ENCODE results near the gene MCF2L2.
"Not testable (repeated sequence)": the region's sequence is repeated elsewhere in the genome, so short reads cannot be mapped to it uniquely, and the experiment has no call there.

The MCF2L2 gene

DNA sequence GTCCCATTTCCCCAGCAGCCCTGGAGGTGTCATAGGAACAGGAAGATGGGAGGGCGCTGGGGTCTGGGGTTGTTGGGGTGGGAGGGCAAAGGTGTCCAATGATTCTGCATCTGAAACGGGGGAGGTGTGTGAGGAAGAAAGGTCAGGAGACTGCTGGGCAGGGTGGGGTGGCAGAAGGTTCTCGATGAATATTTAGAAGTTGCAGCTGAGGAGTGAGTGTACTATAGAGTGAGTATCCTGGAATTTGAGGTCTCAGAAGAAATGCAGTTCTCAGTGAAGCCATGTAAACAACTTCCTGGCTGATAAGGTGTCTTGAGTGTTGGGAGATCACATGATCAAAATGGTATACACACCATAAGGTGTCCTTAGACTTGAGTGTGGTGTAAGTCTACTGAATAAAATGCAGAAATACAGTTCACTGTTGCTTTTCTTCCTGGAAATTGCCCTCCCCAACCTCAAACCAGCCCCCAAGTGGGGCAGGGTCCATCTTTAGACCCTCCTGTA is 165.5 kb downstream of the MCF2L2 start:
- DNase-seq, result no peak

GRCh38 chr3:183261151-183261724 is 167.2 kb downstream of the MCF2L2 start:
- no peak for DNase-seq

DNA sequence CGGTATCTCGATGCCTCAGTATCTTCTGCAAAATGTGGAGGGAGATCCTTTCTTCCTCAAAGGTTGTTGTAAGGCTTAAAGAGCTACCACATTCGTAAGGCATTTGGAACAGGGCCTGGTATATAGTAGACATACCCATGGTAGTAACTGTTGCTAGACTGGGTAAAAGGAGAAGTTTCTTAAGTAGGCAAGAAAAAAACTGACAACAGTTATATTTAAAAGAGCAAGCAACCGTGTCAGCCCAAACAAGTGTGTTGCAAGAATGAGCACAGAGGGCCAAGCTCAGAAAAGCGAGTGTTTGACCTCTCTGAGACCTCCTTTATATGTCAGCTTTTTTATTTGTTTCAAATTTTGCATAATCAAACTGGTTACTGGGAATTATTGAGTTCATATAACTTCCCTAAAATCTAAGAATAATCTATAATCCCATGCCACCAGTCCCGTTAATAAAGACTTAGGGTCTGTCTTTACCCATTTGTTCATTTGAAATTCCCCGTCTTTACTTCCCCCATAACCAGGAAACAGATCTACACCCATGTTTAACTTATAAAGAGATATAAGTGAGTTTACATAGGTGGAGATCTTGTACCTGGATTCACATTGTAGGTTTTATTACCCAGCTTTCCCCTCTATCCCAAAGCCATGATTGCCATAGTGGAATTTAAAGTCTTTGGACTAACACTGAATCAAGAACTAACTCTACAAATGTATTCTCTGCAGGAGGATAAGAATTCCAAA is 168.1 kb downstream of the MCF2L2 start:
- no peak for DNase-seq

DNA sequence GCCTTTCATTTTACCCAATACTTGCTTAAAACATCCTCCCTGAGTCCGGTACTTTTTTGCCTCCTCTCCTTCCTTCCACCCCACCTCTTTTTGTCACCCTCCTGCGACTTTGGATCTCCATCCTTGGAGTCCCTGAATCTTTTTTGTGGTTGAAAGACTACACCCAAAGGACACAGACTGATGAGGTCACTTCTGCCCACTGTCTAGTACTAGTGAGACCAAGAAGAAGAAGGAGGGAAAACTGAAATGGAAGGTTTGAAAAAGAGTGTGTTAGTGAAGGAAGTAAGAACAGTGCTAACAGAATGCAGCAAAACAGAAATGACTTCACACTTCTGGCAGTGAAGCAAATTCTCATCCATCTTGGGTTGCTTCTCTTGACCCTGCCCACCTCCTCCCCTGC is 168.8 kb downstream of the MCF2L2 start:
- no peak for DNase-seq

GRCh38 chr3:183259087-183259486 is 169.3 kb downstream of the MCF2L2 start:
- DNase-seq, result no peak

DNA sequence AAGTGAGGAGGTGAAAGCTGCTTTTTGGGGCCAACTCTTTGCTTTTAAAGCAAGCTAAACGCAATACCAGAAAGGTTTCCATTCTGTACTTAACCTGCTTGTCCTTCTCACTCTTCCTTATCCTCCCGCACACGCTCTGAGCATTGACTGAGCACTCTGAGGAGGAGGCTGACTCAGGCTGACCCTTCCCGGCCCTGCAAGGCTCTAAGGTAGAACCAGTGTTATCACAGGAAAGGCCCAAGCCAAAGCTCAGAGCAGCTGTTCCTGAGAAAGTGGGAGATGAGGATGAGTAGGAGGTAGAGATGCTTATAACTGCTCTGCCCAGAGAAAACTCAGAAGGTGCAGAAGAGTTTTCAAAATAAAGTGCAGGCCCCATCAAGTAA is 173.1 kb downstream of the MCF2L2 start:
- no peak for DNase-seq

GRCh38 chr3:183254487-183255347 is 173.7 kb downstream of the MCF2L2 start:
- no peak for DNase-seq

- no peak for DNase-seq
These were observed 174.6 kb downstream of the MCF2L2 start for GRCh38 chr3:183253528-183254486.

DNA sequence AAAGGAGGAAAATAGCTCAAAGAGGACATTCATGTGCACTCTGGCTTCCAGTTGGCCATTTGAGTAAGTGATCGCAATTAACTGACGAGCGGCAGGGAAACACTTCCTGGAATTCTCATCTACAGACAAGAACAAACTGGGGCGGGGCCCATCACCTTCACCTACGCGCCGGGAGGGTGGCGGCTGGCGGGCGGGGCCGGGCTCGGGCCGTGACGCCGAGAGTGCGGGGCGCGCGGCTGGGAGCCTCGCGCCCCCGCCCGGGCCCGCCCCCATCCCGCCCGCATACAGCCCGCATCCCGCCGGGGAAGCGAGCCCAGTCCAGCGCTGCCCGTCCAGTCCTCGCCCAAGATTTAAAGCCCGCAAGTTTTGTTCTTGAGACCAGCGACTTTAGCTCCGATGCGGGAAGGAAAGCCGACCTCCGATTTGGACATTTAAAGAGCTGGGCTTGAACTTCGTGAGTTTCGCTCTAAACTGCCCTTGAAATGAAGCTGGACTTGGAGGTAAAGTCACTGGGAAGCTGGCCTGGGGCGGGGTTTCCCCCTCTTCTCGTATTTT is 175.4 kb downstream of the MCF2L2 start, which contains the start of gene B3GNT5:
TSS of gene B3GNT5 (plus strand) at position 281 of the 555 bp plus-strand sequence. CDS start 16,546 bp downstream, outside the sequence.
- DNase-seq, result no peak

- no peak for DNase-seq
These were observed 176.2 kb downstream of the MCF2L2 start for GRCh38 chr3:183252118-183252782.

DNA sequence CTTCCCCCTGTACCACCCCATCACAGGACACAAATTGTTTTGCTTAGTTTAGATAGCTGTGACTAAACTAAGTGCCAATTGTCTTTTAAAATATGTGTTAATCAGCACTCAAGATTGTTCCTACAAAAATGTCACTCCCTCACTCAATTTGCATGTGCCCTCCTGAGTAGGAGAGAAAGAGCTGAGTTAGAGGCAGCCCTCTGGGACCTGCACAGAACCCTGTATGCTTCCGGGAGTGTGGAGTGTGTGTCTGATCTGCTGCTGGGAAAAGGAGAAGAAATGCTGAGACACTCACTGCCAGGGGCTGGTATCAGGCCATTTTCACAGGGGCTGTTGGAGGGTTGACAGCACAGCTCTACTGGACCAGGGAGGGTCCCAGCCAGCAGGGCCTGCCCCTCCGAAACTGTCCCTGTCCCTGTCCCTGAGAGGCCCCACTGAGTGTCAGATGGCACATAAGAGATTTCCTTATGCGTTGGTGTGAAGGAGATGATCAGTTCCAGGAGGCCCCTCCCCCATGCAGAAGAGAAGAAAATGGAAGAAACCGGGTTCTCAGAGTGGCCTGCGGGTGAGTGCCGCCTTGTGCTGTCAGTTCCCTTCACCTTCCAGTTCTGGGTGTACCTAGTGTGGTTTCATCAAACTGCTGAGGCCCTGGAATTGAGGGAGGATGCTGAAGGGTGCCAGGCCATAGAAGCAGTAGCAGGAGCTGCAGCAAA is 179.3 kb downstream of the MCF2L2 start:
- no peak for DNase-seq

- DNase-seq, result no peak
These were observed 181.3 kb downstream of the MCF2L2 start for GRCh38 chr3:183247011-183247589.

- DNase-seq, result no peak
These were observed 183.4 kb downstream of the MCF2L2 start for GRCh38 chr3:183244981-183245476.

GRCh38 chr3:183244219-183244618 is 184.2 kb downstream of the MCF2L2 start:
- DNase-seq, result no peak

- no peak for DNase-seq
These were observed 186.0 kb downstream of the MCF2L2 start for GRCh38 chr3:183242431-183242830.

DNA sequence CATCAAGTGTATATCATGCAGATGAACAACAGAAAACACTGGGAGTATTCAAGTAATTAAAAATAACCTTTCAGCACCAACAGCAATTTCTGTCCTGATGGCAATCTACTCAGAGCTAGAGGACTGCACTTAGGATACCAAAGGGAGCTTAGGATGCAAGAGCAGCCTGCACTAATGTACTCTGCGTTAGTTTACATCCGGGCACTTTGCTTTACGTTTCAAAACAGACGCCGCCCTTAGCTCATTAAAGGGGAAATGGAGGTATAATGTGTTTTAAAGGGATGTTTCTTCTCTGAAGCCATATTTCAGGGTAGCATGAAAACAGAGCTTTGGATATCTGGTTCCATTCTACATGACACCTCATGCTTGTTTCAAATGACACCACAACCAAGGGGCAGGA is 189.4 kb downstream of the MCF2L2 start:
- DNase-seq, result no peak

- DNase-seq, result no peak
These were observed 194.5 kb downstream of the MCF2L2 start for GRCh38 chr3:183233966-183234365.

DNA sequence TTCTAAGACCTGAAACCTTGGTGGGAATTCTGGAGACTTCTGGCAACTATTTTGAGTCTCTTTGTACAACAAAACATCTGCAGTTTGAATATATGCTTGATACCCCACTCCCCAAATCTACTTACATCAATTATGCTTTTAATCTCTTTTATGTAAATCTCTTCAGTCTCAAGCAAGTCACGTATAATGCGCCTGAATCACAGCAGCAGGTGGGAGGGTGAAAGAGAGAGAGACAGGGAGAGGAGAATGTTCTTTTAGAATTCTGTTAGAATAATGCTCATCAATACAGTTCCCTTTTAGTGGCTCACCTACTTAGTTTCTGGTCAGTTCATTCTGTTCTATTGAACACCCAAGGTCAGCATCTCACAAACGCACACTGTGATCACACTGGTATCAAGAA is 197.6 kb downstream of the MCF2L2 start:
- DNase-seq, result no peak

GRCh38 chr3:183230251-183230650 is 198.2 kb downstream of the MCF2L2 start:
- DNase-seq, result not testable (repeated sequence)

DNA sequence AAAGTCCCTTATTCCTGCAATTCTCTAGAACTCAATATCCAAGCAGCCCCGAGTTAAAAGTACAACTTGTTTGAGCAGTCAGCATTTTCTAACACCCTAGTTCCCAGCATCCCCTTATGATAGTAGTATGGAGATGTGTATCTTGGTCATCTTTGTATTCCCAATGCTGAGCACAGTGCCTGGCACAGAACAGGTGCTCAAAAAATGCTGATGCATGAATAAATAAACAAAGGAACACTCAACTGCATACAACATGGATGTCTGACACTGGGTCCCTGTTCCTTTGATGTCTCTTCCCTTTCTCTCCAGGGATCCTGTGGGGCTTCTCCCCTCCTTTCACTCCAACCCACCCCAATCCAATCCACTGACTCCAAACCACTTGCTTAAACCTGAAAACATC is 199.2 kb downstream of the MCF2L2 start:
- DNase-seq, result no peak

All from effector CD8-positive, alpha-beta T cell (primary cell).